Neural cell (in vitro differentiated cells): Measurements from ENCODE around the gene SYVN1. TPM values are rescaled to one million over a fixed set of nuclear protein-coding genes. Genes with fewer than 3 reads are reported as not detected.

Experiments used
- H2AFZ ChIP-seq: fragments of 200-600, 300-800 bp; sonication (generic), shearing (Covaris generic); 2 replicates; pipeline ENCODE4 v1.6.0; 2014; ENCODE audit warnings: low read depth, mild to moderate bottlenecking, antibody characterized with exemption, low read length, moderate library complexity
- H3F3A ChIP-seq: fragments of 200-600 bp; shearing (Covaris generic); 2 replicates; pipeline ENCODE4 v1.6.1; 2016; ENCODE audit warnings: mild to moderate bottlenecking, moderate library complexity, mixed read lengths, antibody characterized with exemption, low read length; ENCODE audit not compliant: insufficient read depth, poor library complexity, severe bottlenecking
- H3K27ac ChIP-seq: fragments of 200-600, 300-800 bp; sonication (generic), shearing (Covaris generic); 2 replicates; pipeline ENCODE4 v1.5.1; 2014; ENCODE audit warnings: mild to moderate bottlenecking, low read length, moderate library complexity
- H3K27me3 ChIP-seq: fragments of 300-800, 200-600 bp; sonication (generic), shearing (Covaris generic); 2 replicates; pipeline ENCODE4 v1.6.0; 2014; ENCODE audit warnings: mild to moderate bottlenecking, low read depth, low read length, moderate library complexity; ENCODE audit not compliant: insufficient read depth
- H3K36me3 ChIP-seq: fragments of 300-800, 200-600 bp; sonication (generic), shearing (Covaris generic); 2 replicates; pipeline ENCODE4 v1.5.1; 2014; ENCODE audit warnings: mild to moderate bottlenecking, antibody characterized with exemption, low read length, moderate library complexity; ENCODE audit not compliant: insufficient read depth
- H3K4me2 ChIP-seq: fragments of 300-800, 200-600 bp; sonication (generic), shearing (Covaris generic); 2 replicates; pipeline ENCODE4 v1.6.0; 2014; ENCODE audit warnings: mild to moderate bottlenecking, low read length
- H3K4me3 ChIP-seq: fragments of 300-800, 200-600 bp; sonication (generic), shearing (Covaris generic); 2 replicates; pipeline ENCODE4 v1.5.1; 2014; ENCODE audit warnings: mild to moderate bottlenecking, low read length, moderate library complexity
- H3K79me2 ChIP-seq: fragments of 200-600 bp; shearing (Covaris generic); replicated peaks from 2 replicates; pipeline ENCODE4 v1.6.0; 2014; ENCODE audit warnings: mild to moderate bottlenecking, low read length, moderate library complexity; ENCODE audit not compliant: insufficient read depth
- H3K9ac ChIP-seq: fragments of 300-800, 200-600 bp; sonication (generic), shearing (Covaris generic); 2 replicates; pipeline ENCODE4 v1.6.1; 2016; ENCODE audit warnings: mild to moderate bottlenecking, low read length, mixed read lengths
- H3K9me2 ChIP-seq: fragments of 200-600 bp; shearing (Covaris generic); 2 replicates; pipeline ENCODE4 v1.6.1; 2016; ENCODE audit warnings: mild to moderate bottlenecking, low read length, mixed read lengths; ENCODE audit not compliant: insufficient read depth
- H3K9me3 ChIP-seq: fragments of 200-600, 300-800 bp; sonication (generic), shearing (Covaris generic); 2 replicates; pipeline ENCODE4 v1.6.1; 2016; ENCODE audit warnings: mild to moderate bottlenecking, mixed run types, low read length, moderate library complexity, mixed read lengths
- H4K20me1 ChIP-seq: fragments of 200-600 bp; shearing (Covaris generic); 2 replicates; pipeline ENCODE4 v1.6.1; 2016; ENCODE audit warnings: mild to moderate bottlenecking, mixed run types; ENCODE audit not compliant: insufficient read depth
- CTCF ChIP-seq: fragments of 450-650 bp; IDR thresholded peaks from 2 replicates; pipeline ENCODE4 v1.5.1; 2014; ENCODE audit warnings: antibody characterized with exemption, mild to moderate bottlenecking, moderate library complexity; ENCODE audit not compliant: poor library complexity, severe bottlenecking
- EP300 ChIP-seq: fragments of 450-650 bp; conservative IDR thresholded peaks from 2 replicates; pipeline ENCODE4 v1.6.1; 2014; ENCODE audit warnings: antibody characterized with exemption, mild to moderate bottlenecking, moderate library complexity; ENCODE audit not compliant: poor library complexity, severe bottlenecking
- EZH2 ChIP-seq: fragments of 200-600, 300-800 bp; shearing (Covaris generic), sonication (generic); IDR thresholded peaks from 2 replicates; pipeline ENCODE4 v1.6.1; 2014; ENCODE audit warnings: antibody characterized with exemption, low read length, borderline replicate concordance, mild to moderate bottlenecking; ENCODE audit not compliant: insufficient read depth, poor library complexity, severe bottlenecking
- MXI1 ChIP-seq: fragments of 450-650 bp; conservative IDR thresholded peaks from 2 replicates; pipeline ENCODE4 v1.6.1; 2014; ENCODE audit warnings: antibody characterized with exemption, mild to moderate bottlenecking; ENCODE audit not compliant: poor library complexity, severe bottlenecking
- POLR2AphosphoS5 ChIP-seq: IDR thresholded peaks from 2 replicates; pipeline ENCODE4 v1.6.1; 2012
- RAD21 ChIP-seq: fragments of 450-650 bp; conservative IDR thresholded peaks from 2 replicates; pipeline ENCODE4 v1.6.1; 2014; ENCODE audit warnings: antibody characterized with exemption, mild to moderate bottlenecking, moderate library complexity
- REST ChIP-seq: IDR thresholded peaks from 2 replicates; pipeline ENCODE4 v1.6.1; 2012; ENCODE audit warnings: borderline replicate concordance
- SMC3 ChIP-seq: fragments of 450-650 bp; conservative IDR thresholded peaks from 2 replicates; pipeline ENCODE4 v1.6.1; 2014; ENCODE audit warnings: antibody characterized with exemption, mild to moderate bottlenecking, moderate library complexity; ENCODE audit not compliant: poor library complexity
- TAF1 ChIP-seq: IDR thresholded peaks from 2 replicates; pipeline ENCODE4 v1.6.1; 2012; ENCODE audit warnings: low read depth
- polyA minus RNA-seq: library from RNA; depleted of rRNA, polyadenylated mRNA; stranded (reverse); fragments of >200 nt; gene quantifications from 2 replicates; pipeline ENCODE4 v1.2.3, GENCODE V29; 2014
- polyA plus RNA-seq: library from polyadenylated mRNA; depleted of rRNA; stranded (reverse); fragments of >200 nt; gene quantifications from 2 replicates; pipeline ENCODE4 v1.2.3, GENCODE V29; 2014

The SYVN1 gene
- polyA plus RNA-seq, result 12.8 and 13.0 TPM in 2 replicates
- polyA minus RNA-seq, result 12.2 and 22.3 TPM in 2 replicates

GRCh38 chr11:65134240-65134951, at the start of gene SYVN1:
Gene SYVN1, minus strand, starts transcription at chr11:65134519. Its CDS starts 918 bp downstream, at chr11:65133601.
- Histone ChIP-seq H3K36me3 (no peaks in the 10 kb centered on the region), H3K27ac (peak within 1 kb of the TSS; percentile 98), H3K9me2 (no peaks in the 10 kb centered on the region), H3F3A (peaks cover 5% of the 10 kb centered on the region), H3K79me2 (peaks cover 16% of the 10 kb centered on the region), H2AFZ (peak within 1 kb of the TSS; percentile 87), H4K20me1 (no peaks in the 10 kb centered on the region), H3K27me3 (no peaks in the 10 kb centered on the region), H3K9me3 (no peaks in the 10 kb centered on the region), H3K4me3 (peak within 1 kb of the TSS; percentile 100), H3K4me2 (peak within 1 kb of the TSS; percentile 95), H3K9ac (peak within 1 kb of the TSS; percentile 97)
- TF ChIP-seq MXI1 (peak; percentile 79), RAD21 (no peak), SMC3 (peak; percentile 20), POLR2AphosphoS5 (peak; percentile 97), REST (peak; percentile 29), TAF1 (peak; percentile 48), CTCF (peak; percentile 22), EP300 (peak; percentile 76), EZH2 (no peak)

- Histone ChIP-seq H4K20me1 (no peaks in the 10 kb centered on the region), H3K9me2 (no peaks in the 10 kb centered on the region), H3K27me3 (no peaks in the 10 kb centered on the region), H3K4me2 (peak overlapping the region; percentile 91), H3K4me3 (peak overlapping the region; percentile 100), H3K79me2 (peaks cover 17% of the 10 kb centered on the region), H3K9me3 (no peaks in the 10 kb centered on the region), H3K36me3 (no peaks in the 10 kb centered on the region), H3F3A (no peaks in the 10 kb centered on the region), H3K27ac (no peak overlapping the region), H2AFZ (no peak overlapping the region), H3K9ac (peak overlapping the region; percentile 97)
- TF ChIP-seq MXI1 (no peak), POLR2AphosphoS5 (no peak), RAD21 (no peak), REST (no peak), TAF1 (no peak), EP300 (no peak), CTCF (no peak), EZH2 (no peak)
Measured at GRCh38 chr11:65183201-65183891, 49.0 kb upstream of the SYVN1 start.
